Nephron progenitor cell (in vitro differentiated cells): Measurements from ENCODE around the gene BRD3.

Experiments used
- DNase-seq: peaks from one replicate; pipeline ENCODE4 v3.0.0; 2021
- H3K27ac Mint-ChIP-seq: 2 replicates; pipeline ENCODE4 v1.8.0; 2021; ENCODE audit warnings: mild to moderate bottlenecking, moderate library complexity, mixed read lengths
- H3K27me3 Mint-ChIP-seq: 2 replicates; pipeline ENCODE4 v1.8.0; 2021; ENCODE audit warnings: mild to moderate bottlenecking, low read depth, mixed read lengths; ENCODE audit not compliant: poor library complexity
- H3K36me3 Mint-ChIP-seq: 2 replicates; pipeline ENCODE4 v1.8.0; 2021; ENCODE audit warnings: low read depth, mixed read lengths
- H3K4me1 Mint-ChIP-seq: 2 replicates; pipeline ENCODE4 v1.8.0; 2021; ENCODE audit warnings: mixed read lengths
- H3K4me3 Mint-ChIP-seq: 2 replicates; pipeline ENCODE4 v1.8.0; 2021; ENCODE audit warnings: mild to moderate bottlenecking, moderate library complexity, mixed read lengths
- H3K9me3 Mint-ChIP-seq: 2 replicates; pipeline ENCODE4 v1.8.0; 2021; ENCODE audit warnings: mild to moderate bottlenecking, moderate library complexity, mixed read lengths
- CTCF ChIP-seq: fragments of 200-600 bp; sonication (generic); IDR thresholded peaks from 2 replicates; pipeline ENCODE4 v1.5.0; 2021; ENCODE audit warnings: antibody characterized with exemption

BRD3 gene

DNA sequence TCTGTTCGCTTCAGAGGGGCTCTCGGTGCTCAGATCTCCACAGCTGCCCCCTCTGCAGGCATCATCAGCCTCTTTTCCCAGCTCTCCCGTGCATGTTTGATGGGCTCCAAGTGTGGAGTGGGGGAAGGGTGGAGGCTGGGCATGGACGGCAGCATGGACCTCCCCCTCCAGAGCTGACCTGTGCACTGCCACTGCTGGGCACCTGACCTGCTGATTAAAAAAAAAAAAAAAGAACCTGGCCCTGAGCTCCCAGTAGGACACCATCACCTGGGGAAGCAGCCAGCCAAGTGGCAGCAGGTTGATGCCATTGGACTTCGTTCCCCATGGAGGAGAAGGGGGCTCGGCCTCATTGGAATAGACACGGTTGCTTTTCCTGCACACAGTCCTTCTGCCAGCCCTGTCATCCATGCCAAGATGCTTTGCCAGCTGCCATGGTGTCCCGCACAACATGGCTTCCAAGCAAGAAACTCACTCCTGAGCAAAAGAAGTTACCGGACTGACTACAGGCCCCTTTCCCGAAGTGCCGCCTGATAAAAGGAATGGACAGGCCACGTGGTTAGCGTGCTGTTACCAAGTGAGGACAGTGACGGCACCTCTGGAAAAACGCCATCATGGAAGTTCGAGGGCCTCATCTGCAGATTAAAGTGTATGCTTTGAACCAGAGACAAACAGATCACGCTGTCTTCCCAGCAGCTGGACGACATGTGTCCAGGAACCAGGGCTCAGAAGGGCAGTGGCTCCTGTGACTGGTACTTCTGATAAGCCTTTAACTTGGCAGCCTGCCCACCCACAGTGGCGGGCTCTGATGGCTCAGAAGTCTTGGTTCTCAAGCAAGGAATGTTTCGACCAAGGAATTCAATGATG is 57.3 kb downstream of the BRD3 start:
- no peak for DNase-seq
- Mint-ChIP-seq H3K9me3 (peaks cover 30% of the 10 kb centered on the region), H3K4me1 (no peaks in the 10 kb centered on the region)

DNA sequence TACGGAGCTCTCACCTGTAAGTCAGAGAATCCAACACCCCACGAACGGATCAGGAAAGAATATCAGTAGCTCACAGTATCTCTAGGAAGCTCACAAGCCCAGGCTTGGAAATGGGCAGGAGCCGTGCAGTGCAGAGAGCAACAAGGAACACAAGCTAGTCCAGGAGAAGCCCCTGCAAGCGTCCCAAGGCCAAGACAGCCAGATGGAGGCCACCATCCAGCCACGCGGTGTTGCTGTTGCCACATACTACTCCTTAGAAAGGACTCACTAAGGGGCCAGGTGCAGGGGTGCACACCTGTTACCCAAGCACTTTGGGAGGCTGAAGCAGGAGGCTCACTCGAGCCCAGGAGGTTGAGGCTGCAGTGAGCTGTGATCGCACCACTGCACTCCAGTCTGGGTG is 60.3 kb downstream of the BRD3 start:
- no peaks in the 10 kb centered on the region for H3K4me1 Mint-ChIP-seq
- no peak for DNase-seq
- H3K36me3 Mint-ChIP-seq, result peaks cover 7% of the 10 kb centered on the region
- no peak overlapping the region for H3K27ac Mint-ChIP-seq
- TF ChIP-seq CTCF, result no peak
- no peak overlapping the region for H3K4me3 Mint-ChIP-seq
- peaks cover 22% of the 10 kb centered on the region for H3K27me3 Mint-ChIP-seq
- H3K9me3 Mint-ChIP-seq, result peaks cover 19% of the 10 kb centered on the region

More for the DNA sequence above, 57.3 kb downstream of the BRD3 start:
- Mint-ChIP-seq H3K27ac (no peak overlapping the region), H3K36me3 (peaks cover 7% of the 10 kb centered on the region), H3K4me3 (no peak overlapping the region), H3K27me3 (peaks cover 22% of the 10 kb centered on the region)
- no peak for TF ChIP-seq CTCF

GRCh38 chr9:134007150-134007549 is 60.7 kb downstream of the BRD3 start:
- Mint-ChIP-seq H3K9me3 (peaks cover 19% of the 10 kb centered on the region), H3K27me3 (peaks cover 22% of the 10 kb centered on the region), H3K27ac (no peak overlapping the region), H3K36me3 (peaks cover 7% of the 10 kb centered on the region), H3K4me1 (no peaks in the 10 kb centered on the region), H3K4me3 (no peak overlapping the region)
- DNase-seq, result no peak
- no peak for TF ChIP-seq CTCF

DNA sequence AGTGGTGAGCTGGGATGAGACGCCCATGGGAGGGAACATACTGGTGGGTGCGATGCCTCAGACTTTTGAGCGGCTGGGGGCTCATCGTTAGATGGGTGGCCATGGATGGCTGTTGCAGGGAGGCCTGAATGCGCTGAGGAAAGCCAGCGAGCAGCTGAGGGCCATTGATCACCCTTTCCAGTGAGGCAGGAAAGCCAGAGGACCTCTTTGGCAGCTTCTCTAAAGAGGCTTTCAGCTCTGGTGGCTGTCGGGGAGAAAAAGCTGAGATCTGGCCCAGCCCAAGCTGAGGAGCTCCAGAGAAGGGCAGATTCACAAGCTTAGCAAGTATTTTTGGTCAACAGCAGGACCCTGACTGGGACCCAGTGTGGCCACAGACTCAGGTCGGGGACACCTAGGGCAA is 62.4 kb downstream of the BRD3 start:
- H3K27me3 Mint-ChIP-seq, result peaks cover 22% of the 10 kb centered on the region
- peaks cover 4% of the 10 kb centered on the region for H3K9me3 Mint-ChIP-seq
- H3K4me3 Mint-ChIP-seq, result no peak overlapping the region
- H3K4me1 Mint-ChIP-seq, result no peaks in the 10 kb centered on the region
- no peak for DNase-seq
- H3K36me3 Mint-ChIP-seq, result no peaks in the 10 kb centered on the region
- no peak overlapping the region for H3K27ac Mint-ChIP-seq
- no peak for TF ChIP-seq CTCF

DNA sequence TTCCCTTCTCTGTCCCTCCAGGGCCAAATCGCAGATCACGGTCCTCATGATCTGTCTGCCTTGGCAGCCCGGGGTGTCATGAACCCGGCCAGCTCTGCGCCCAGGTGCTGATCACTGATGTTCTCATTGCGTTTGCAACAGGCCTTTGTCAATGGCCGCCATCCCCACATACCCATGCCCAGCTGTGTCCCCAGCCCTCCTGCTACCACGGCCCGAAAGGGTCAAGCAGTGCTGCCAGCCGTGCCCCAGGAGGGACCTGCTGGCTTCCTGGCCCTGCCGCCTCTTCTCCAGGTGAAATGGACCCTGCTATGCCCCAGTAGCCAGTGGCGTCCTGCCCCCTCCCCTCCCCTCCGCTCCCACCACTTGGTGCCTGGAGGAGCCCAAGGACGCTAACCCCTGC is 62.9 kb downstream of the BRD3 start:
- Mint-ChIP-seq H3K27ac (no peak overlapping the region), H3K4me3 (no peak overlapping the region), H3K36me3 (no peaks in the 10 kb centered on the region), H3K4me1 (no peaks in the 10 kb centered on the region), H3K9me3 (peaks cover under 1% of the 10 kb centered on the region), H3K27me3 (peaks cover 25% of the 10 kb centered on the region)
- TF ChIP-seq CTCF, result no peak
- DNase-seq, result no peak
